H1 (cell line): ENCODE measurements around the gene FAM184B. TPM values are rescaled to one million over a fixed set of nuclear protein-coding genes. Genes with fewer than 3 reads are reported as not detected.

Source experiments
- BCL11A ChIP-seq, 2 experiments: IDR thresholded peaks; one replicate each; pipeline ENCODE4 v1.6.1; 2011; ENCODE audit warnings: low read depth in 2 of 2, low read length in 2 of 2, mild to moderate bottlenecking in 2 of 2
- CHD2 ChIP-seq: IDR thresholded peaks from 2 replicates; pipeline ENCODE4 v1.6.1; 2012; ENCODE audit warnings: low read length, improper control_type of control experiment
- POLR2A ChIP-seq, 2 experiments: IDR thresholded peaks; 1 replicate in 1 of 2; 2 replicates in 1 of 2; pipeline ENCODE4 v1.6.1; 2011; ENCODE audit warnings: low read depth in 2 of 2, low read length in 2 of 2, mild to moderate bottlenecking in 2 of 2; ENCODE audit errors: control extremely low read depth in 1 of 2
- SP1 ChIP-seq: IDR thresholded peaks from 2 replicates; pipeline ENCODE4 v1.6.1; 2011; ENCODE audit warnings: low read depth, low read length
- polyA plus RNA-seq, 7 experiments: library from polyadenylated mRNA; depleted of rRNA in 3 of 7; stranded (reverse) in 5 of 7; unstranded in 2 of 7; fragments of >200 nt in 5 of 7; fragments of 200-250 nt in 2 of 7; gene quantifications; 1 replicate in 5 of 7; 2 replicates in 1 of 7; 4 replicates in 1 of 7; pipeline versions ENCODE4 v1.2.1 to v1.2.3, GENCODE V29; 2011 to 2013; ENCODE audit warnings: missing spikeins in 2 of 7, mixed read lengths in 2 of 7
- total RNA-seq: library from RNA; stranded (reverse); fragmentation: NEBNext Ultra II Directional; extraction: Animal tissue kit (Norgen Biotek cat#: 25700); gene quantifications from 2 replicates; pipeline ENCODE4 v1.2.1, GENCODE V29; 2021
- TF ChIP-seq, protein P1 (sequence below): IDR thresholded peaks from 2 replicates; pipeline ENCODE4 v1.6.1; 2011; ENCODE audit warnings: low read depth, mild to moderate bottlenecking, low read length; ENCODE audit not compliant: insufficient read depth

FAM184B gene
- total and polyA plus RNA-seq, 2 of the 8 experiments (the other 6 are each of a cell fraction or from before 2014, with no cell fraction given), result 0.05 to 0.39 TPM

GRCh38 chr4:17761062-17761461 is 20.4 kb downstream of the FAM184B start (continued):
- TF ChIP-seq, protein P1, sequence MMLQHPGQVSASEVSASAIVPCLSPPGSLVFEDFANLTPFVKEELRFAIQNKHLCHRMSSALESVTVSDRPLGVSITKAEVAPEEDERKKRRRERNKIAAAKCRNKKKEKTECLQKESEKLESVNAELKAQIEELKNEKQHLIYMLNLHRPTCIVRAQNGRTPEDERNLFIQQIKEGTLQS, result no peak
- TF ChIP-seq POLR2A (IDR thresholded peaks at IDR 0.05; ENCODE audit: control extremely low read depth in 1 of 2, low read depth in 2 of 2, low read length in 2 of 2) (no peak), SP1 (no peak), CHD2 (no peak), BCL11A (IDR thresholded peaks at IDR 0.05; ENCODE audit: low read depth in 2 of 2, low read length in 2 of 2) (no peak)
